ENCODE results near the gene TIMM23B.
"Not testable (repeated sequence)": the region's sequence is repeated elsewhere in the genome, so short reads cannot be mapped to it uniquely, and the experiment has no call there.

DNA sequence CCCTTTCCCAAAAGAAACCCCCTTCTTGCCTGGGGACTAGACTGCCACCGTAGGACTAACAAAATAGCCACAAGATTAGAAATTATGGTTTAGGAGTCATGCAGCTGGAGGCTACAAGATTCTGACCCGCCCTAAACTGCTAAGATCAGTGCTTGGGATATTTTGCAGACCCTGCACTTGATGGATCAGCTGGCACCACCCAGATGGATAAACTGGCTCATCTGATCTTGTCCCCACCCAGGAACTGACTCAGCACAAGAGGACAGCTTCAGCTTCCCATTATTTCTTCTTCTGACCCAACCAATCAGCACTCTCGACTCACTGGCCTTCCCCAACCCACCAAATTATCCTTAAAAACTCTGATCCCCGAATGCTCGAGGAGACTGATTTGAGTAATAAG is 10.6 kb upstream of the TIMM23B start:
- TF ChIP-seq, protein P1, sequence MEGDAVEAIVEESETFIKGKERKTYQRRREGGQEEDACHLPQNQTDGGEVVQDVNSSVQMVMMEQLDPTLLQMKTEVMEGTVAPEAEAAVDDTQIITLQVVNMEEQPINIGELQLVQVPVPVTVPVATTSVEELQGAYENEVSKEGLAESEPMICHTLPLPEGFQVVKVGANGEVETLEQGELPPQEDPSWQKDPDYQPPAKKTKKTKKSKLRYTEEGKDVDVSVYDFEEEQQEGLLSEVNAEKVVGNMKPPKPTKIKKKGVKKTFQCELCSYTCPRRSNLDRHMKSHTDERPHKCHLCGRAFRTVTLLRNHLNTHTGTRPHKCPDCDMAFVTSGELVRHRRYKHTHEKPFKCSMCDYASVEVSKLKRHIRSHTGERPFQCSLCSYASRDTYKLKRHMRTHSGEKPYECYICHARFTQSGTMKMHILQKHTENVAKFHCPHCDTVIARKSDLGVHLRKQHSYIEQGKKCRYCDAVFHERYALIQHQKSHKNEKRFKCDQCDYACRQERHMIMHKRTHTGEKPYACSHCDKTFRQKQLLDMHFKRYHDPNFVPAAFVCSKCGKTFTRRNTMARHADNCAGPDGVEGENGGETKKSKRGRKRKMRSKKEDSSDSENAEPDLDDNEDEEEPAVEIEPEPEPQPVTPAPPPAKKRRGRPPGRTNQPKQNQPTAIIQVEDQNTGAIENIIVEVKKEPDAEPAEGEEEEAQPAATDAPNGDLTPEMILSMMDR (IDR thresholded peaks at IDR 0.05): not testable (repeated sequence)
- not testable (repeated sequence) for TF ChIP-seq POLR2A (IDR thresholded peaks at IDR 0.05)
